Middle frontal gyrus (tissue), 1 donor: ENCODE measurements around the gene DDIT3.

Source experiments
- DNase-seq: peaks from one replicate; pipeline ENCODE4 v3.0.0-alpha.2; 2015; ENCODE audit warnings: low spot score; ENCODE audit errors: extremely low spot score

DDIT3 gene

GRCh38 chr12:57547288-57548012, 27.1 kb upstream of the DDIT3 start:
- no peak for DNase-seq

GRCh38 chr12:57546438-57547287, 26.3 kb upstream of the DDIT3 start, which contains the start of gene DCTN2:
Gene DCTN2, minus strand, starts transcription at chr12:57547192. Its CDS starts 129 bp downstream, at chr12:57547063.
- DNase-seq: peak; percentile 95

GRCh38 chr12:57545809-57546437, 25.6 kb upstream of the DDIT3 start:
- DNase-seq: no peak

GRCh38 chr12:57543581-57543980, 23.3 kb upstream of the DDIT3 start:
- peak; percentile 42 for DNase-seq

- DNase-seq: no peak
Measured at GRCh38 chr12:57541717-57542116, 21.4 kb upstream of the DDIT3 start.

GRCh38 chr12:57541001-57541400, 20.7 kb upstream of the DDIT3 start:
- no peak for DNase-seq

- no peak for DNase-seq
Measured at GRCh38 chr12:57539134-57539768, 18.9 kb upstream of the DDIT3 start.

- DNase-seq: no peak
Measured at GRCh38 chr12:57536597-57536942, 16.3 kb upstream of the DDIT3 start.

- DNase-seq: no peak
Measured at GRCh38 chr12:57535764-57536596, 15.7 kb upstream of the DDIT3 start.

- DNase-seq: no peak
Measured at GRCh38 chr12:57534991-57535543, 14.8 kb upstream of the DDIT3 start.

GRCh38 chr12:57534250-57534649, 13.9 kb upstream of the DDIT3 start:
- DNase-seq: no peak

- DNase-seq: no peak
Measured at GRCh38 chr12:57533108-57533507, 12.8 kb upstream of the DDIT3 start.

- no peak for DNase-seq
Measured at GRCh38 chr12:57531836-57532235, 11.5 kb upstream of the DDIT3 start.

- DNase-seq: no peak
Measured at GRCh38 chr12:57530396-57531142, 10.3 kb upstream of the DDIT3 start.

- no peak for DNase-seq
Measured at GRCh38 chr12:57529831-57530230, 9.5 kb upstream of the DDIT3 start.

GRCh38 chr12:57528831-57529555, 8.7 kb upstream of the DDIT3 start:
- DNase-seq: no peak

- DNase-seq: no peak
Measured at GRCh38 chr12:57528176-57528575, 7.9 kb upstream of the DDIT3 start.

- DNase-seq: no peak
Measured at GRCh38 chr12:57527184-57527583, 6.9 kb upstream of the DDIT3 start.

GRCh38 chr12:57526477-57527126, 6.3 kb upstream of the DDIT3 start:
- DNase-seq: no peak
